SK-N-SH (cell line): Measurements from ENCODE around the gene G6PC2.

Experiments
- CTCF ChIP-seq: fragments of 200-600 bp; sonication (generic); IDR thresholded peaks from 2 replicates; pipeline ENCODE4 v1.6.1; 2017; ENCODE audit warnings: antibody characterized with exemption, mild to moderate bottlenecking, moderate library complexity
- EP300 ChIP-seq, 2 experiments: IDR thresholded peaks; 2 replicates each; pipeline versions ENCODE4 v1.4.0 to v1.6.1; 2012; ENCODE audit warnings: borderline replicate concordance in 1 of 2, low read depth in 1 of 2, low read length in 1 of 2
- JUND ChIP-seq: IDR thresholded peaks from 2 replicates; pipeline ENCODE4 v1.4.0; 2012
- MEF2A ChIP-seq: IDR thresholded peaks from 2 replicates; pipeline ENCODE4 v1.4.0; 2012; ENCODE audit warnings: low read depth, borderline replicate concordance
- POLR2AphosphoS5 ChIP-seq: IDR thresholded peaks from 2 replicates; pipeline ENCODE4 v1.6.1; 2012; ENCODE audit warnings: low read depth, low read length
- RFX5 ChIP-seq: IDR thresholded peaks from 2 replicates; pipeline ENCODE4 v1.6.1; 2012; ENCODE audit warnings: mild to moderate bottlenecking, improper control_type of control experiment, low read length
- SIN3A ChIP-seq: IDR thresholded peaks from 2 replicates; pipeline ENCODE4 v1.6.1; 2012; ENCODE audit warnings: low read depth, mild to moderate bottlenecking, low read length, moderate library complexity, borderline replicate concordance
- SMC3 ChIP-seq: IDR thresholded peaks from 2 replicates; pipeline ENCODE4 v1.6.1; 2012; ENCODE audit warnings: low read depth, low read length, improper control_type of control experiment
- TCF12 ChIP-seq: IDR thresholded peaks from 2 replicates; pipeline ENCODE4 v1.4.0; 2012
- TEAD4 ChIP-seq: IDR thresholded peaks from 2 replicates; pipeline ENCODE4 v1.4.0; 2012; ENCODE audit warnings: mild to moderate bottlenecking, borderline replicate concordance; ENCODE audit not compliant: insufficient read depth
- TF ChIP-seq, protein P1 (sequence below): IDR thresholded peaks from 2 replicates; pipeline ENCODE4 v1.4.0; 2012; ENCODE audit warnings: low read depth

DNA sequence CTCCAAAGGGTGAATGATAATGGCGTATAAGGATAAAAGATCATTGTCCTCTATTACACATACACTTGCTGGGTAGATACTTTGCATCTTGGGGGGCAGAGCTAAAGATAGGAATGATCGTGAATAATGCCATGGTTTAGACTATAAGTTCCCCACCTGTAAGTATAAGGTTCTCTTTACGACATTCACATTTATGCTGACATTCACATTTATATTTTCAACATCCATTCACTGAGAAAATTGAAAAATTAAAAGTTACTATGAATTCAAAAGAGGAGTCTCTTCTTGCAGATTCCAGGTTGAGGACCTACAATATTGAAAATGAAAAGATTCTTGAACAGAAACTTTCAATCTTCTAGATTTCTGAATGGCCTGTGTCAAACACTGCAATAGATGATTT is 8.8 kb upstream of the G6PC2 start:
- TF ChIP-seq, protein P1, sequence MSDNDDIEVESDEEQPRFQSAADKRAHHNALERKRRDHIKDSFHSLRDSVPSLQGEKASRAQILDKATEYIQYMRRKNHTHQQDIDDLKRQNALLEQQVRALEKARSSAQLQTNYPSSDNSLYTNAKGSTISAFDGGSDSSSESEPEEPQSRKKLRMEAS, result no peak
- TF ChIP-seq POLR2AphosphoS5 (no peak), TEAD4 (no peak), CTCF (no peak), SMC3 (no peak), SIN3A (no peak), TCF12 (no peak), RFX5 (no peak), EP300 (IDR thresholded peaks at IDR 0.05; ENCODE audit: borderline replicate concordance in 1 of 2, low read depth in 1 of 2, low read length in 1 of 2) (no peak), MEF2A (no peak), JUND (no peak)
